HepG2 (cell line): ENCODE results near the gene FAM181A. TPM values are rescaled to one million over a fixed set of nuclear protein-coding genes. Genes with fewer than 3 reads are reported as not detected.

Source experiments
- CREM ChIP-seq, 2 experiments: sonication (generic) in 1 of 2; formaldehyde crosslinking in 1 of 2; IDR thresholded peaks; 2 replicates each; pipeline versions ENCODE4 v1.4.0 to v1.6.1; 2016 to 2020; ENCODE audit warnings: antibody characterized with exemption in 1 of 2, mild to moderate bottlenecking in 1 of 2, missing genetic modification reagents in 1 of 2
- GFI1 ChIP-seq: sonication (generic); formaldehyde crosslinking; IDR thresholded peaks from 2 replicates; pipeline ENCODE4 v1.5.0; 2020; ENCODE audit warnings: missing genetic modification reagents, mild to moderate bottlenecking, borderline replicate concordance
- SAP130 ChIP-seq: IDR thresholded peaks from 2 replicates; pipeline ENCODE4 v1.6.1; 2016; ENCODE audit warnings: low read depth
- YEATS2 ChIP-seq: sonication (generic); formaldehyde crosslinking; IDR thresholded peaks from 2 replicates; pipeline ENCODE4 v1.4.0; 2020; ENCODE audit warnings: missing genetic modification reagents, borderline replicate concordance
- ZFP62 ChIP-seq: sonication (generic); formaldehyde crosslinking; IDR thresholded peaks from 2 replicates; pipeline ENCODE4 v1.4.0; 2020; ENCODE audit warnings: missing genetic modification reagents
- polyA plus RNA-seq, 8 experiments: library from polyadenylated mRNA; depleted of rRNA in 3 of 8; stranded (reverse) in 7 of 8; unstranded in 1 of 8; fragments of >200 nt; fragmentation: Illumina TruSeq in 4 of 8; extraction: Trizol in 4 of 8; gene quantifications; 2 replicates each; pipeline versions ENCODE4 v1.2.1 to v1.2.3, GENCODE V29; 2011 to 2016; ENCODE audit warnings: low read depth in 4 of 8, missing spikeins in 1 of 8, mixed read lengths in 1 of 8; ENCODE audit not compliant: insufficient read depth in 1 of 8
- total RNA-seq, 5 experiments: library from RNA; depleted of rRNA; stranded (reverse); fragments of >200 nt; fragmentation: Illumina TruSeq; extraction: Trizol; gene quantifications; 2 replicates each; pipeline ENCODE4 v1.2.3, GENCODE V29; 2016; ENCODE audit warnings: low read depth in 1 of 5
- TF ChIP-seq, protein P1 (sequence below): IDR thresholded peaks from 2 replicates; pipeline ENCODE4 v1.6.1; 2016; ENCODE audit warnings: missing compliant biosample characterization, missing genetic modification reagents, borderline replicate concordance
- TF ChIP-seq, protein P2 (sequence below): fragments of 450-650 bp; IDR thresholded peaks from 2 replicates; pipeline ENCODE4 v1.6.1; 2017; ENCODE audit warnings: mild to moderate bottlenecking
- TF ChIP-seq, protein P3 (sequence below): sonication (generic); formaldehyde crosslinking; IDR thresholded peaks from 2 replicates; pipeline ENCODE4 v1.9.0; 2022; ENCODE audit warnings: missing genetic modification reagents, mild to moderate bottlenecking, borderline replicate concordance
- TF ChIP-seq, protein P4 (sequence below): sonication (generic); formaldehyde crosslinking; IDR thresholded peaks from 2 replicates; pipeline ENCODE4 v1.4.0; 2020; ENCODE audit warnings: missing genetic modification reagents
- TF ChIP-seq, protein P5 (sequence below): sonication (generic); formaldehyde crosslinking; IDR thresholded peaks from 2 replicates; pipeline ENCODE4 v1.5.0; 2020; ENCODE audit warnings: mild to moderate bottlenecking, missing genetic modification reagents
- TF ChIP-seq, protein P6 (sequence below): sonication (generic); formaldehyde crosslinking; IDR thresholded peaks from 2 replicates; pipeline ENCODE4 v1.4.0; 2020; ENCODE audit warnings: missing genetic modification reagents

The FAM181A gene
- total and polyA plus RNA-seq, 2 of the 13 experiments (the other 11 are each of a cell fraction or from before 2014, with no cell fraction given) = 1.1 to 1.5 TPM

DNA sequence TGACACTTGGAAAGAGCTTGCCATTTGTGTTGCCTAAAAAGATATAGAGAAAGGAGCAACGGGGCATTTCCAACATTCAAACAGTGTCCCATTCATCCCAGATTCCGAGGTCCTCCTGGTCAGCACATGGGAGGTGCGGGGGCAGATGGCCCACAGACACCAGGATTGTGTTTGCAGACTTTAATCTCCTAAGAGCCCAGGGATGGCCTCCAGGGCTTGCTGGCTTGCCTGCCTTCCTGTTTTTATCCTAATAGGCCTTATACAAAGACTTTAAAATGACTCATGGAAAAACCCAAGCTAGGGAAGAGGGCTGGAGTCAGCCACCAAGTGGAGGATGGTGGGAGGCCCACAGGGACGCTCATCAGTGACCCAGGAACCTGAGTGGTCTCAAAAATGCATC, 21.5 kb upstream of the FAM181A start (continued):
- TF ChIP-seq, protein P1, sequence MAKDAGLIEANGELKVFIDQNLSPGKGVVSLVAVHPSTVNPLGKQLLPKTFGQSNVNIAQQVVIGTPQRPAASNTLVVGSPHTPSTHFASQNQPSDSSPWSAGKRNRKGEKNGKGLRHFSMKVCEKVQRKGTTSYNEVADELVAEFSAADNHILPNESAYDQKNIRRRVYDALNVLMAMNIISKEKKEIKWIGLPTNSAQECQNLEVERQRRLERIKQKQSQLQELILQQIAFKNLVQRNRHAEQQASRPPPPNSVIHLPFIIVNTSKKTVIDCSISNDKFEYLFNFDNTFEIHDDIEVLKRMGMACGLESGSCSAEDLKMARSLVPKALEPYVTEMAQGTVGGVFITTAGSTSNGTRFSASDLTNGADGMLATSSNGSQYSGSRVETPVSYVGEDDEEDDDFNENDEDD (CRISPR knock-in tag) = peak; percentile 26; the same call in 1 of the 2 replicates
- TF ChIP-seq, protein P2, sequence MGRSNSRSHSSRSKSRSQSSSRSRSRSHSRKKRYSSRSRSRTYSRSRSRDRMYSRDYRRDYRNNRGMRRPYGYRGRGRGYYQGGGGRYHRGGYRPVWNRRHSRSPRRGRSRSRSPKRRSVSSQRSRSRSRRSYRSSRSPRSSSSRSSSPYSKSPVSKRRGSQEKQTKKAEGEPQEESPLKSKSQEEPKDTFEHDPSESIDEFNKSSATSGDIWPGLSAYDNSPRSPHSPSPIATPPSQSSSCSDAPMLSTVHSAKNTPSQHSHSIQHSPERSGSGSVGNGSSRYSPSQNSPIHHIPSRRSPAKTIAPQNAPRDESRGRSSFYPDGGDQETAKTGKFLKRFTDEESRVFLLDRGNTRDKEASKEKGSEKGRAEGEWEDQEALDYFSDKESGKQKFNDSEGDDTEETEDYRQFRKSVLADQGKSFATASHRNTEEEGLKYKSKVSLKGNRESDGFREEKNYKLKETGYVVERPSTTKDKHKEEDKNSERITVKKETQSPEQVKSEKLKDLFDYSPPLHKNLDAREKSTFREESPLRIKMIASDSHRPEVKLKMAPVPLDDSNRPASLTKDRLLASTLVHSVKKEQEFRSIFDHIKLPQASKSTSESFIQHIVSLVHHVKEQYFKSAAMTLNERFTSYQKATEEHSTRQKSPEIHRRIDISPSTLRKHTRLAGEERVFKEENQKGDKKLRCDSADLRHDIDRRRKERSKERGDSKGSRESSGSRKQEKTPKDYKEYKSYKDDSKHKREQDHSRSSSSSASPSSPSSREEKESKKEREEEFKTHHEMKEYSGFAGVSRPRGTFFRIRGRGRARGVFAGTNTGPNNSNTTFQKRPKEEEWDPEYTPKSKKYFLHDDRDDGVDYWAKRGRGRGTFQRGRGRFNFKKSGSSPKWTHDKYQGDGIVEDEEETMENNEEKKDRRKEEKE = no peak
- TF ChIP-seq, protein P3, sequence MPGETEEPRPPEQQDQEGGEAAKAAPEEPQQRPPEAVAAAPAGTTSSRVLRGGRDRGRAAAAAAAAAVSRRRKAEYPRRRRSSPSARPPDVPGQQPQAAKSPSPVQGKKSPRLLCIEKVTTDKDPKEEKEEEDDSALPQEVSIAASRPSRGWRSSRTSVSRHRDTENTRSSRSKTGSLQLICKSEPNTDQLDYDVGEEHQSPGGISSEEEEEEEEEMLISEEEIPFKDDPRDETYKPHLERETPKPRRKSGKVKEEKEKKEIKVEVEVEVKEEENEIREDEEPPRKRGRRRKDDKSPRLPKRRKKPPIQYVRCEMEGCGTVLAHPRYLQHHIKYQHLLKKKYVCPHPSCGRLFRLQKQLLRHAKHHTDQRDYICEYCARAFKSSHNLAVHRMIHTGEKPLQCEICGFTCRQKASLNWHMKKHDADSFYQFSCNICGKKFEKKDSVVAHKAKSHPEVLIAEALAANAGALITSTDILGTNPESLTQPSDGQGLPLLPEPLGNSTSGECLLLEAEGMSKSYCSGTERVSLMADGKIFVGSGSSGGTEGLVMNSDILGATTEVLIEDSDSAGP (CRISPR knock-in tag) = peak; percentile 36; the same call in 1 of the 2 replicates
- TF ChIP-seq YEATS2 (CRISPR knock-in tag) (no peak), CREM (IDR thresholded peaks at IDR 0.05) (peak; percentile 37; the same call in 1 of the 2 replicates), CREM (CRISPR knock-in tag; IDR thresholded peaks at IDR 0.05) (no peak), ZFP62 (CRISPR knock-in tag) (no peak), SAP130 (peak; percentile 69), GFI1 (CRISPR knock-in tag) (0 out of 2 replicates have a peak, but pooled peaks have one; percentile 43)
- TF ChIP-seq, protein P4, sequence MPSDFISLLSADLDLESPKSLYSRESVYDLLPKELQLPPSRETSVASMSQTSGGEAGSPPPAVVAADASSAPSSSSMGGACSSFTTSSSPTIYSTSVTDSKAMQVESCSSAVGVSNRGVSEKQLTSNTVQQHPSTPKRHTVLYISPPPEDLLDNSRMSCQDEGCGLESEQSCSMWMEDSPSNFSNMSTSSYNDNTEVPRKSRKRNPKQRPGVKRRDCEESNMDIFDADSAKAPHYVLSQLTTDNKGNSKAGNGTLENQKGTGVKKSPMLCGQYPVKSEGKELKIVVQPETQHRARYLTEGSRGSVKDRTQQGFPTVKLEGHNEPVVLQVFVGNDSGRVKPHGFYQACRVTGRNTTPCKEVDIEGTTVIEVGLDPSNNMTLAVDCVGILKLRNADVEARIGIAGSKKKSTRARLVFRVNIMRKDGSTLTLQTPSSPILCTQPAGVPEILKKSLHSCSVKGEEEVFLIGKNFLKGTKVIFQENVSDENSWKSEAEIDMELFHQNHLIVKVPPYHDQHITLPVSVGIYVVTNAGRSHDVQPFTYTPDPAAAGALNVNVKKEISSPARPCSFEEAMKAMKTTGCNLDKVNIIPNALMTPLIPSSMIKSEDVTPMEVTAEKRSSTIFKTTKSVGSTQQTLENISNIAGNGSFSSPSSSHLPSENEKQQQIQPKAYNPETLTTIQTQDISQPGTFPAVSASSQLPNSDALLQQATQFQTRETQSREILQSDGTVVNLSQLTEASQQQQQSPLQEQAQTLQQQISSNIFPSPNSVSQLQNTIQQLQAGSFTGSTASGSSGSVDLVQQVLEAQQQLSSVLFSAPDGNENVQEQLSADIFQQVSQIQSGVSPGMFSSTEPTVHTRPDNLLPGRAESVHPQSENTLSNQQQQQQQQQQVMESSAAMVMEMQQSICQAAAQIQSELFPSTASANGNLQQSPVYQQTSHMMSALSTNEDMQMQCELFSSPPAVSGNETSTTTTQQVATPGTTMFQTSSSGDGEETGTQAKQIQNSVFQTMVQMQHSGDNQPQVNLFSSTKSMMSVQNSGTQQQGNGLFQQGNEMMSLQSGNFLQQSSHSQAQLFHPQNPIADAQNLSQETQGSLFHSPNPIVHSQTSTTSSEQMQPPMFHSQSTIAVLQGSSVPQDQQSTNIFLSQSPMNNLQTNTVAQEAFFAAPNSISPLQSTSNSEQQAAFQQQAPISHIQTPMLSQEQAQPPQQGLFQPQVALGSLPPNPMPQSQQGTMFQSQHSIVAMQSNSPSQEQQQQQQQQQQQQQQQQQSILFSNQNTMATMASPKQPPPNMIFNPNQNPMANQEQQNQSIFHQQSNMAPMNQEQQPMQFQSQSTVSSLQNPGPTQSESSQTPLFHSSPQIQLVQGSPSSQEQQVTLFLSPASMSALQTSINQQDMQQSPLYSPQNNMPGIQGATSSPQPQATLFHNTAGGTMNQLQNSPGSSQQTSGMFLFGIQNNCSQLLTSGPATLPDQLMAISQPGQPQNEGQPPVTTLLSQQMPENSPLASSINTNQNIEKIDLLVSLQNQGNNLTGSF (CRISPR knock-in tag) = 0 out of 2 replicates have a peak, but pooled peaks have one; percentile 62
- TF ChIP-seq, protein P5, sequence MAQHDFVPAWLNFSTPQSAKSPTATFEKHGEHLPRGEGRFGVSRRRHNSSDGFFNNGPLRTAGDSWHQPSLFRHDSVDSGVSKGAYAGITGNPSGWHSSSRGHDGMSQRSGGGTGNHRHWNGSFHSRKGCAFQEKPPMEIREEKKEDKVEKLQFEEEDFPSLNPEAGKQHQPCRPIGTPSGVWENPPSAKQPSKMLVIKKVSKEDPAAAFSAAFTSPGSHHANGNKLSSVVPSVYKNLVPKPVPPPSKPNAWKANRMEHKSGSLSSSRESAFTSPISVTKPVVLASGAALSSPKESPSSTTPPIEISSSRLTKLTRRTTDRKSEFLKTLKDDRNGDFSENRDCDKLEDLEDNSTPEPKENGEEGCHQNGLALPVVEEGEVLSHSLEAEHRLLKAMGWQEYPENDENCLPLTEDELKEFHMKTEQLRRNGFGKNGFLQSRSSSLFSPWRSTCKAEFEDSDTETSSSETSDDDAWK (CRISPR knock-in tag) = no peak
- TF ChIP-seq, protein P6, sequence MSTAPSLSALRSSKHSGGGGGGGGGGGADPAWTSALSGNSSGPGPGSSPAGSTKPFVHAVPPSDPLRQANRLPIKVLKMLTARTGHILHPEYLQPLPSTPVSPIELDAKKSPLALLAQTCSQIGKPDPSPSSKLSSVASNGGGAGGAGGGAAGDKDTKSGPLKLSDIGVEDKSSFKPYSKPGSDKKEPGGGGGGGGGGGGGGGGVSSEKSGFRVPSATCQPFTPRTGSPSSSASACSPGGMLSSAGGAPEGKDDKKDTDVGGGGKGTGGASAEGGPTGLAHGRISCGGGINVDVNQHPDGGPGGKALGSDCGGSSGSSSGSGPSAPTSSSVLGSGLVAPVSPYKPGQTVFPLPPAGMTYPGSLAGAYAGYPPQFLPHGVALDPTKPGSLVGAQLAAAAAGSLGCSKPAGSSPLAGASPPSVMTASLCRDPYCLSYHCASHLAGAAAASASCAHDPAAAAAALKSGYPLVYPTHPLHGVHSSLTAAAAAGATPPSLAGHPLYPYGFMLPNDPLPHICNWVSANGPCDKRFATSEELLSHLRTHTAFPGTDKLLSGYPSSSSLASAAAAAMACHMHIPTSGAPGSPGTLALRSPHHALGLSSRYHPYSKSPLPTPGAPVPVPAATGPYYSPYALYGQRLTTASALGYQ = peak; percentile 70; the same call in 1 of the 2 replicates
